ENCODE measurements around the gene XRCC4.

- TF ChIP-seq ZNF274 (IDR thresholded peaks at IDR 0.05; ENCODE audit: low read length) (no peak), ZNF274 (tag by site-specific recombination; IDR thresholded peaks at IDR 0.05; ENCODE audit: borderline replicate concordance) (no peak), ZNF146 (tag by site-specific recombination; IDR thresholded peaks at IDR 0.05) (no peak), ZSCAN4 (tag by site-specific recombination; IDR thresholded peaks at IDR 0.05) (no peak), ZNF423 (tag by site-specific recombination; IDR thresholded peaks at IDR 0.05) (no peak), CTCF (tag by site-specific recombination; IDR thresholded peaks at IDR 0.05) (no peak)
- TF ChIP-seq, protein P1, sequence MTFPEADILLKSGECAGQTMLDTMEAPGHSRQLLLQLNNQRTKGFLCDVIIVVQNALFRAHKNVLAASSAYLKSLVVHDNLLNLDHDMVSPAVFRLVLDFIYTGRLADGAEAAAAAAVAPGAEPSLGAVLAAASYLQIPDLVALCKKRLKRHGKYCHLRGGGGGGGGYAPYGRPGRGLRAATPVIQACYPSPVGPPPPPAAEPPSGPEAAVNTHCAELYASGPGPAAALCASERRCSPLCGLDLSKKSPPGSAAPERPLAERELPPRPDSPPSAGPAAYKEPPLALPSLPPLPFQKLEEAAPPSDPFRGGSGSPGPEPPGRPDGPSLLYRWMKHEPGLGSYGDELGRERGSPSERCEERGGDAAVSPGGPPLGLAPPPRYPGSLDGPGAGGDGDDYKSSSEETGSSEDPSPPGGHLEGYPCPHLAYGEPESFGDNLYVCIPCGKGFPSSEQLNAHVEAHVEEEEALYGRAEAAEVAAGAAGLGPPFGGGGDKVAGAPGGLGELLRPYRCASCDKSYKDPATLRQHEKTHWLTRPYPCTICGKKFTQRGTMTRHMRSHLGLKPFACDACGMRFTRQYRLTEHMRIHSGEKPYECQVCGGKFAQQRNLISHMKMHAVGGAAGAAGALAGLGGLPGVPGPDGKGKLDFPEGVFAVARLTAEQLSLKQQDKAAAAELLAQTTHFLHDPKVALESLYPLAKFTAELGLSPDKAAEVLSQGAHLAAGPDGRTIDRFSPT (tag by site-specific recombination; IDR thresholded peaks at IDR 0.05): no peak
- TF ChIP-seq, protein P2, sequence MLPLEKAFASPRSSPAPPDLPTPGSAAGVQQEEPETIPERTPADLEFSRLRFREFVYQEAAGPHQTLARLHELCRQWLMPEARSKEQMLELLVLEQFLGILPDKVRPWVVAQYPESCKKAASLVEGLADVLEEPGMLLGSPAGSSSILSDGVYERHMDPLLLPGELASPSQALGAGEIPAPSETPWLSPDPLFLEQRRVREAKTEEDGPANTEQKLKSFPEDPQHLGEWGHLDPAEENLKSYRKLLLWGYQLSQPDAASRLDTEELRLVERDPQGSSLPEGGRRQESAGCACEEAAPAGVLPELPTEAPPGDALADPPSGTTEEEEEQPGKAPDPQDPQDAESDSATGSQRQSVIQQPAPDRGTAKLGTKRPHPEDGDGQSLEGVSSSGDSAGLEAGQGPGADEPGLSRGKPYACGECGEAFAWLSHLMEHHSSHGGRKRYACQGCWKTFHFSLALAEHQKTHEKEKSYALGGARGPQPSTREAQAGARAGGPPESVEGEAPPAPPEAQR (tag by site-specific recombination; IDR thresholded peaks at IDR 0.05): no peak
- TF ChIP-seq, protein P3, sequence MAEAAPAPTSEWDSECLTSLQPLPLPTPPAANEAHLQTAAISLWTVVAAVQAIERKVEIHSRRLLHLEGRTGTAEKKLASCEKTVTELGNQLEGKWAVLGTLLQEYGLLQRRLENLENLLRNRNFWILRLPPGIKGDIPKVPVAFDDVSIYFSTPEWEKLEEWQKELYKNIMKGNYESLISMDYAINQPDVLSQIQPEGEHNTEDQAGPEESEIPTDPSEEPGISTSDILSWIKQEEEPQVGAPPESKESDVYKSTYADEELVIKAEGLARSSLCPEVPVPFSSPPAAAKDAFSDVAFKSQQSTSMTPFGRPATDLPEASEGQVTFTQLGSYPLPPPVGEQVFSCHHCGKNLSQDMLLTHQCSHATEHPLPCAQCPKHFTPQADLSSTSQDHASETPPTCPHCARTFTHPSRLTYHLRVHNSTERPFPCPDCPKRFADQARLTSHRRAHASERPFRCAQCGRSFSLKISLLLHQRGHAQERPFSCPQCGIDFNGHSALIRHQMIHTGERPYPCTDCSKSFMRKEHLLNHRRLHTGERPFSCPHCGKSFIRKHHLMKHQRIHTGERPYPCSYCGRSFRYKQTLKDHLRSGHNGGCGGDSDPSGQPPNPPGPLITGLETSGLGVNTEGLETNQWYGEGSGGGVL (tag by site-specific recombination; IDR thresholded peaks at IDR 0.05): no peak
Observed at GRCh38 chr5:83299353-83299752, 222.0 kb downstream of the XRCC4 start.
